ENCODE data around the gene PRRX2.

Gene PRRX2

GRCh38 chr9:129770741-129771140, 105.3 kb downstream of the PRRX2 start:
- Histone ChIP-seq H3K4me3 (ENCODE audit: low read depth in 1 of 2, low read length in 2 of 2) (no peak overlapping the region), H3K4me1 (ENCODE audit: control insufficient read depth in 1 of 2, insufficient read depth in 2 of 2, low read length in 2 of 2) (no peaks in the 10 kb centered on the region), H3K36me3 (ENCODE audit: control insufficient read depth in 1 of 2, insufficient read depth in 2 of 2, low read length in 2 of 2) (no peaks in the 10 kb centered on the region), H3K27ac (ENCODE audit: low read length) (no peak overlapping the region), H3K27me3 (ENCODE audit: low read depth, low read length) (no peaks in the 10 kb centered on the region), H3K9me3 (ENCODE audit: control insufficient read depth in 1 of 2, low read length in 2 of 2) (no peaks in the 10 kb centered on the region)
